Activated CD4-positive, alpha-beta T cell treated with anti-CD3 and anti-CD28 coated beads, Interleukin-2, amount 10 ng/mL, durations not matched to agents 7 days and 5 days (primary cell): ENCODE data around the gene ATP8B3. TPM values are rescaled to one million over a fixed set of nuclear protein-coding genes. Genes with fewer than 3 reads are reported as not detected.
A peak's percentile ranks its signal among the peaks of the same experiment; 100 is the strongest.

ENCODE experiments used
- CTCF ChIA-PET: fragments of 350-600 bp; sonication (Branson Sonifier 250); formaldehyde crosslinking; loops from one replicate; lab custom pipeline; 2021; ENCODE audit warnings: antibody characterized with exemption; lab: Charles Lee
- POLR2A ChIA-PET: fragments of 350-600 bp; sonication (Branson Sonifier 250); formaldehyde crosslinking; loops from one replicate; lab custom pipeline; 2021; ENCODE audit warnings: antibody characterized with exemption; lab: Charles Lee
- DNase-seq: peaks from one replicate; pipeline ENCODE4 v3.0.0-alpha.2; 2020
- H3K27ac Mint-ChIP-seq: one replicate; pipeline ENCODE4 v1.8.0; 2021; ENCODE audit warnings: mild to moderate bottlenecking, moderate library complexity, mixed read lengths
- H3K27me3 Mint-ChIP-seq: one replicate; pipeline ENCODE4 v1.8.0; 2021; ENCODE audit warnings: mixed read lengths
- H3K36me3 Mint-ChIP-seq: one replicate; pipeline ENCODE4 v1.8.0; 2021; ENCODE audit warnings: low read depth, mixed read lengths
- H3K4me1 Mint-ChIP-seq: one replicate; pipeline ENCODE4 v1.8.0; 2021; ENCODE audit warnings: mixed read lengths
- H3K4me3 Mint-ChIP-seq: one replicate; pipeline ENCODE4 v1.8.0; 2021; ENCODE audit warnings: mild to moderate bottlenecking, moderate library complexity, mixed read lengths
- H3K9me3 Mint-ChIP-seq: one replicate; pipeline ENCODE4 v1.8.0; 2021; ENCODE audit warnings: mixed read lengths
- total RNA-seq, 2 experiments: library from RNA; stranded (reverse); gene quantifications; one replicate each; pipeline ENCODE4 v1.2.3, GENCODE V29; 2021

ATP8B3 gene
- total RNA-seq, 2 experiments from 2014 or later = 22.2 to 28.8 TPM

DNA sequence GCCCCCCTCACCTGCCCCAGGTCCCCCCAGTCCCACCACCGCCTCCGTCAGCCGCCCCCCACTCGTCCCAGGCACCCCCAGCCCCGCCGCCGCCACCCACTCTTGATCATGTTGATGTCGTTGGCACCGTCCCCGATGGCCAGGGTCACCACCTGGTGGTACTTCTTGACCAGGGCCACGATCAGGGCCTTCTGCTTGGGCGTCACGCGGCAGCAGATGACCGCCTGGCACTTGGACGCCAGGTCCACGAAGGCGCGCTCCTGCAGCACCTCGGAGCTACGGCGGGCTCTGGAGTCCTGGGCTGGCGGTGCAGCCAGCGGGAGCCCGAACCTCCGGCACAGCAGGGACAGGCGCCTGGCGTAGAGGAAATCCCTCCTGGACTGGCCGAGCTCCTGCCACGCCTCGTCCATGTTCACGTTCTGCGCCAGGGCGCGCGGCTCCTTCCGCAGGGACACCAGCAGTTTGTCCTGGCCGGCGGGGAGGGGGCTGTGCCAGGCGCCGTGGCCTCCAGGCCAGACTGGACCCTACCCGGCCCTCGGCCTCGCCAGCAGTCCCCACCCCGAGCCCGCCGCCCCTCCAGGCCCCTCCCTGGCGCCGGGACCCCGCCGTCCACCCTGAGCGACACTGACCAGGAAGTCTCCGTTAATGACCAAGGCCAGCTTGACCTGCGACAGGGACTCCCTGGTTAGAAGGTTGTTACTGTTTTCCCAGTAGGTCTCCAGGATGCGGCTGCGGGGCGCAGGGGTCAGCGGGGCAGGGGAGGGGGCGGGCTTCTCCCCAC is 22.6 kb downstream of the ATP8B3 start:
- Mint-ChIP-seq H3K36me3 (no peaks in the 10 kb centered on the region), H3K4me1 (peaks cover 1% of the 10 kb centered on the region), H3K9me3 (no peaks in the 10 kb centered on the region), H3K27me3 (peaks cover 3% of the 10 kb centered on the region), H3K27ac (no peak overlapping the region), H3K4me3 (no peak overlapping the region)
- ChIA-PET CTCF (interaction anchor here (1.0 kb wide), 1 partner anchor 37 kb away, joined by 4 read pairs; no protein-coding TSS in a partner anchor), POLR2A (no interaction called here)
- no peak for DNase-seq

DNA sequence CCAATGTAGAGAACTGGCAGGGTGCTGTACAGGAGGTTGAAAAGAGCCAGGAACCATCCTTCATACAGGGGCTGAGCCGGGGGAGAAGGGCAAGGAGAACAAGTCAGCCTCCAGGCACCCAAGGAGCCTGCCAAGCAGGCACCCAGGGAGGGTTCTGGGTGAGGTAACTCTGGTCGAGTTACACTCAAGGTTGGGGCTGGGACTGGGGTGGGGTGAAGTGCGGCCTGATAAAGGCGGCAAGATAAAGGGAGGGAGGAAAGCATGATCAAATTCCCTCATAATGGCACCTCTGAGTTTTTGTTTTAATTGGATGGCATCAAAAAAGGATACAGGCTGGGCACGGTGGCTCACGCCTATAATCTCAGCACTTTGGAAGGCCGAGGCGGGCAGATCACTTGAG is 25.0 kb downstream of the ATP8B3 start:
- H3K27me3 Mint-ChIP-seq = peaks cover 8% of the 10 kb centered on the region
- H3K4me1 Mint-ChIP-seq = no peaks in the 10 kb centered on the region
- no peaks in the 10 kb centered on the region for H3K9me3 Mint-ChIP-seq
- H3K27ac Mint-ChIP-seq = no peak overlapping the region
- H3K36me3 Mint-ChIP-seq = no peaks in the 10 kb centered on the region
- no peak for DNase-seq
- H3K4me3 Mint-ChIP-seq = no peak overlapping the region
- POLR2A ChIA-PET = no interaction called here
- CTCF ChIA-PET = no interaction called here

DNA sequence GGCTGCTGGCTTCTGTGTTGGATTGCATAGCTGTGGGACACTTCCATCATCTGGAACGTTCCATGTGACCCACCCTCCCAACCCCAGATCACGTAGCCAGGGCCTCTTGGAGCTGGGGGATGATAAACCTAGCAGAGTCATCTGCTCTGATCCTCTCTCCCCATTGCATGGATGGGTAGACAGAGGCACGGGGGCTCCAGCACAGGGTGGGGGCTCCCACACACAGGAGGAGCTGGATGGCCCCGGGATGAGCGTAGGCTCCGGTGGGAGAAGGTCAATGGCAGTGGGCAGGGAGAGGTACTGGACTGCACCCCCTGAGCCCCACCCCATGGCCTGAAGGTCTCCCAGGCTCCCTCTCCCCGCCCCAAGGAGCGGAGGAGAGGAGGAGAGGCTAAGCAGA is 25.4 kb downstream of the ATP8B3 start:
- Mint-ChIP-seq H3K4me1 (no peaks in the 10 kb centered on the region), H3K4me3 (no peak overlapping the region), H3K36me3 (no peaks in the 10 kb centered on the region), H3K9me3 (no peaks in the 10 kb centered on the region), H3K27me3 (peaks cover 8% of the 10 kb centered on the region), H3K27ac (no peak overlapping the region)
- CTCF ChIA-PET = no interaction called here
- no peak for DNase-seq
- POLR2A ChIA-PET = no interaction called here

DNA sequence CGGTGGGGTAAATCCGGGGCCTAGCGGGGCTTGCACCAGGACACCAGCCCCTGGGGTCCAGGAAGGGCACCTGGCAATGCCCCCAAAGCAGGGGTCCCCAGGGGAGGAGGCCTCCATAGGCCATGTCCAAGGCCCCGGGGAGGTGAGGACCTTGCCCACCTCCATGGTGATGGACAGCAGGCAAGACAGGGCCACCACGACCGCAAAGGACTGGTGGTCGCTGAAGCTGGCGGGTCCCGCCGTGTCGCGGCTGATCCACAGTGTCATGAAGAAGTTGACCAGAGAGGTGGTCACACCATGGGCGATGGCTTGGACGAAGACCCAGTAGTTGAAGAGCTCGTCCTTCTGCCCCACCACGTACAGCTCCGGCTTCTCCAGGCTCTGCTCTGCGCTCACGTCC is 26.8 kb downstream of the ATP8B3 start:
- no peak overlapping the region for H3K27ac Mint-ChIP-seq
- no peaks in the 10 kb centered on the region for H3K36me3 Mint-ChIP-seq
- H3K27me3 Mint-ChIP-seq = peaks cover 14% of the 10 kb centered on the region
- ChIA-PET CTCF (no interaction called here), POLR2A (no interaction called here)
- no peak for DNase-seq
- H3K4me3 Mint-ChIP-seq = no peak overlapping the region
- no peaks in the 10 kb centered on the region for H3K4me1 Mint-ChIP-seq
- no peaks in the 10 kb centered on the region for H3K9me3 Mint-ChIP-seq

DNA sequence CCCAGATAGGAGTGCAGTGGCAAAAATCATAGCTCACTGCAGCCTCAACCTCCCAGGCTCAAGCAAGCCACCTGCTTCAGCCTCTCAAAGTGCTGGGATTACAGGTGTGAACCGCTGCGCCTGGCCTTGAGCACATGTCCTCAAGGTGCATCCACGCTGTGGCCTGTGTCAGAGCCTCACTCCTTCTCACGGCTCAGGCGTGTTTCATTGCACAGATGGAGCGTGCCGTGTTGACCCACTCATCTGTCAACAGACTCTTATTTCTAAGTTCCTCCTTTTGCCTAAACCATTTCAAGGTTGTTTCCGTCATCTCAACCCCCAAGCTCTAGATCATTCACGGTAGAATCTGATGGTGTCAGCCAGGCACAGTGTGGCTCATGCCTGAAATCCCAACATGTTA is 28.2 kb downstream of the ATP8B3 start:
- no peak overlapping the region for H3K27ac Mint-ChIP-seq
- no peaks in the 10 kb centered on the region for H3K4me1 Mint-ChIP-seq
- peaks cover 25% of the 10 kb centered on the region for H3K27me3 Mint-ChIP-seq
- POLR2A ChIA-PET = no interaction called here
- H3K9me3 Mint-ChIP-seq = no peaks in the 10 kb centered on the region
- no peak for DNase-seq
- no peak overlapping the region for H3K4me3 Mint-ChIP-seq
- no peaks in the 10 kb centered on the region for H3K36me3 Mint-ChIP-seq
- CTCF ChIA-PET = interaction anchor here (0.6 to 2.0 kb wide), 3 partner anchors 13 to 183 kb away, joined by 3 to 8 read pairs (median 3); no protein-coding TSS in a partner anchor

DNA sequence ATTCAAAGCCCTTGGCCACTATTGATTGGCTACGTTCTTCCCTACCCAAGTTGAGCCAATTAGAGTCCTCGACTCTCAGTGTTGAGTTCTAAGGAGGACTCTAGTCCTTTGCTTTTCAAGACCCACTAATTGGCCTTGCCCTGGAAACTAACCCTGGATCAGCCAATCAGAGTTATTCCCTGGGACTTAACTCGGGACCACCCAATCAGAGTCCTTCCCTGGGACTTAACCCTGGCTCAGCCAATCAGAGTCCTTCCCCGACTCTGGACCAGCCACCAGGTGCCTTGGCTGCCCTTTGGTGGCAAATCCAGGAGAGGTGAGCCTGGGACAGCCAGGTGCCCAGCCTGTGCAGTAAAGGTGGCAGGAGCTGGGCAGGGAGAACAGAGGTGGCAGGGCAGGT is 28.7 kb downstream of the ATP8B3 start:
- Mint-ChIP-seq H3K9me3 (no peaks in the 10 kb centered on the region), H3K4me3 (no peak overlapping the region), H3K27ac (no peak overlapping the region), H3K4me1 (no peaks in the 10 kb centered on the region), H3K36me3 (no peaks in the 10 kb centered on the region), H3K27me3 (peaks cover 29% of the 10 kb centered on the region)
- ChIA-PET CTCF (interaction anchor here (0.9 to 2.0 kb wide), 5 partner anchors 11 to 111 kb away, joined by 3 to 8 read pairs (median 3); no protein-coding TSS in a partner anchor), POLR2A (no interaction called here)
- DNase-seq = no peak

DNA sequence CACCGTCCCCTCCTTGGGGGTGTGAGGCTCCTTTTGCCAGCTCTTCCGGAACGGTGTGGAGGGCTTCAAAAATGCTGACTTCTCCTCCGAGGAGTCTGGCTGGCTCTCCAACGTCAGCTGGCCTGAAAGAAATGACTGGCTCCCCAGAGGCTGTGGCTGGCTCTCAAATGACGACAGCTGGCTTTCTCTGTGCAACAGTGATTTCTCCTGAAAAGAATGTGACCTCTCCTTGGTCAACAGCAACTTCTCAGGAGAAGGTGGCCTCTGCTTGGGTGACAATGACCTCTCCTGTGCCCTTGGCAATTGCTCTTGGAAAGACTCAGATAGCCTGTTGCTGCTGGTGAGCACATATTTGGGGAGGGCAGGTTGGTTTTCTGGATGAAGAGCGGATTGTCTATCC is 29.6 kb downstream of the ATP8B3 start:
- POLR2A ChIA-PET = no interaction called here
- H3K27me3 Mint-ChIP-seq = peaks cover 32% of the 10 kb centered on the region

DNA sequence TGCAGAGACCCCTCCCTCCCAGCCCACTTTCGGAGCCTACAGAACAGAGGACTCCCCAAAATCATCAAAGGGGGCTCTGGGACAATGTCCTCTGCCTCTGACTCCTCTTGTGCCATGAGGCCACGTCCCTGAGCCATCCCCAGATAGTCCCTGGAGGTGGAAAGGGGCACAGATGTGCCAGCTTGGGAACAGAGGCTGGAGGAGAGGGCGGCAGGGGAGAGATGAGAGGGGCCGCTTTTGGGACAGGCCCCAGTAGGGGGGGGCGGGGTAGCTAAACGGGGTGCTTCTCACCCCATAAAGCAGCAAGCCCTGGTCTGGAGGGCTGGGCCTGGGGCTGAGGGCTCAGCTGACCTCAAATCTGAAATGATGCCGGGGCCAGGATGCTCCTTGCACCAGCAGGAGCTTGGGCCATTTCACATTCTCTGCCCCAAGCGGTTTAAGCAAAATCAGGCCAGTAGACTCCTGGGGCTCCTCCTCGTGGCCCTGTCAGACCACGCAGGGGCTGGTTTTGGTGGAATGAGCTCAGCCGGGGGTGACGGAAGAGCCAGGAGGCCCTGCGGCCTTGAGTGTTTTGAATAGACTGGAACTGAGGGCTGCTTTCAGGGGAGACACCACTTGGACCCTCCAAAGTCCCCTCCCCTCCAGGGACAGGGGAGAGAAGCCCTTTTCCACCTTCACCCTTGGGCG is 31.7 kb downstream of the ATP8B3 start:
- ChIA-PET CTCF (no interaction called here), POLR2A (no interaction called here)
- Mint-ChIP-seq H3K4me1 (no peaks in the 10 kb centered on the region), H3K9me3 (no peaks in the 10 kb centered on the region), H3K4me3 (no peak overlapping the region), H3K36me3 (peaks cover 2% of the 10 kb centered on the region), H3K27me3 (peaks cover 40% of the 10 kb centered on the region), H3K27ac (no peak overlapping the region)
- no peak for DNase-seq

More for the DNA sequence above, 29.6 kb downstream of the ATP8B3 start:
- Mint-ChIP-seq H3K36me3 (no peaks in the 10 kb centered on the region), H3K4me1 (no peaks in the 10 kb centered on the region), H3K27ac (no peak overlapping the region), H3K4me3 (no peak overlapping the region), H3K9me3 (no peaks in the 10 kb centered on the region)
- CTCF ChIA-PET = interaction anchor here (0.9 to 2.0 kb wide), 5 partner anchors 12 to 236 kb away, joined by 3 to 8 read pairs (median 3); no protein-coding TSS in a partner anchor
- no peak for DNase-seq

DNA sequence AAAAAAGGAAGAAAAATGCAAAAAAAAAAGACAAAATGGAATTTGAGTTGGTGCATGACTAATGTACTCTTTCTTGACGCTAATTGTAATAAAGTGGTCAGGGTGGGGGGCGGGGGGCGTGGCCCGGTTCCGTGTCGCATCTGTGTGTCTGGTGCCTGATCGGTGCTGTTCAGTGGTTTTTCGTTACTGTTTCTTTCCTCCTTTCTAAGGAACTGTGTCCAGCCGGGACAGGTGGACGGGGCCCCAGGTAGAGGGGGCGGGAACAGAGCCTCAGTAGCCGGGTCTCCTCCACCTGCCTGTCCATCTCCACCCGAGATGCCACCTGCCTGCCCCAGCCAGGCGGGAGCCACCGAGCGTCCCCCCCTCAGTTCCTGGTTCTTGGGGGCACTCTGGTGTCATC is 32.5 kb downstream of the ATP8B3 start:
- no peaks in the 10 kb centered on the region for H3K9me3 Mint-ChIP-seq
- CTCF ChIA-PET = no interaction called here

DNA sequence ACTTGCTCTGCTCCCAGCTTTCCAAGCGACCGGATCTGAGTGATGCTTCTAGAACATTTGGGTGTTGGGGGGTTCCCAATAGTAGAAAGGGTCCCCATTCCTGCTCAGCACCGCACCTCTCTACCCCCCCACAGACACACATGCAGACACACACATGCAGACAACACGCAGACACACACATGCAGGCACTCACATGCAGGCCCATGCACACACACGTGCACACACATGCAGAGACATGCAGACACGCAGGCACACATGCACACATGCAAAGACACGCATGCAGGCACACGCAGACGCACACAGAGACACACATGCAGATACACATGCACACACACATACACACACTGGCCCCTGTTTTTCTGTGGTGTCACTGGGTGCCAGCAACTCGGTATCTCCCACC is 34.9 kb downstream of the ATP8B3 start:
- Mint-ChIP-seq H3K9me3 (no peaks in the 10 kb centered on the region), H3K4me1 (no peaks in the 10 kb centered on the region), H3K27me3 (peaks cover 53% of the 10 kb centered on the region), H3K4me3 (no peak overlapping the region), H3K36me3 (peaks cover 2% of the 10 kb centered on the region), H3K27ac (peak overlapping the region; percentile 50)
- DNase-seq = no peak
- ChIA-PET POLR2A (no interaction called here), CTCF (no interaction called here)

More for the DNA sequence above, 32.5 kb downstream of the ATP8B3 start:
- no peak for DNase-seq
- H3K4me3 Mint-ChIP-seq = no peak overlapping the region
- peaks cover 2% of the 10 kb centered on the region for H3K36me3 Mint-ChIP-seq
- no peak overlapping the region for H3K27ac Mint-ChIP-seq
- no peaks in the 10 kb centered on the region for H3K4me1 Mint-ChIP-seq
- POLR2A ChIA-PET = no interaction called here
- peaks cover 43% of the 10 kb centered on the region for H3K27me3 Mint-ChIP-seq

DNA sequence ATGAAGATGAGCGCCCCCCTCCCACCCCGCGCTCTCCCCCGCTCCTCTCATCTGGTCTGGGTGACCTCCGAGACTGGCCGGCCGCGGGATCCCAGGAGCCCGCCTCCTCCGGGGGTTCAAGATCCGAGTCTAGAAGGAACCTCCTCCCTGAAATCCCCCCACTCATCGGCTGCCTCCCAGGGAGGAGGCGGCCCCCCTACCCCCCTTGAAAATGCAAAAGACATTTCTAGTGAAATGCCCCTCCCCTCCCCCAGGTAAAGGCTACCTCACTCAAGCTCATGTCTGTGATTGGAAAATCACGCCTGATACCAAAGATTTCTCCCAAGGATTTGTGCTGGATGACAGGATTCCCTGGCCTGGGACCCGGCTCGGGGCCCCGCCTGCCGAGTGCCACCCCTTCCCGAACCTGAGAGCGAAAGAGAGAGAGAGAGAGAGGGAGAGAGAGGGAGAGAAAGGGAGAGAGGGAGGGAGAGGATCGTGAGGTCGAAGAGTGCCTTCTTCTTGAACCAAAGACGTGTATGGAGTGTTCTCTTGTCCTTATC is 35.4 kb downstream of the ATP8B3 start:
- Mint-ChIP-seq H3K27ac (no peak overlapping the region), H3K4me3 (no peak overlapping the region), H3K36me3 (peaks cover 2% of the 10 kb centered on the region), H3K9me3 (no peaks in the 10 kb centered on the region), H3K4me1 (no peaks in the 10 kb centered on the region), H3K27me3 (peaks cover 53% of the 10 kb centered on the region)
- ChIA-PET POLR2A (no interaction called here), CTCF (no interaction called here)
- no peak for DNase-seq

DNA sequence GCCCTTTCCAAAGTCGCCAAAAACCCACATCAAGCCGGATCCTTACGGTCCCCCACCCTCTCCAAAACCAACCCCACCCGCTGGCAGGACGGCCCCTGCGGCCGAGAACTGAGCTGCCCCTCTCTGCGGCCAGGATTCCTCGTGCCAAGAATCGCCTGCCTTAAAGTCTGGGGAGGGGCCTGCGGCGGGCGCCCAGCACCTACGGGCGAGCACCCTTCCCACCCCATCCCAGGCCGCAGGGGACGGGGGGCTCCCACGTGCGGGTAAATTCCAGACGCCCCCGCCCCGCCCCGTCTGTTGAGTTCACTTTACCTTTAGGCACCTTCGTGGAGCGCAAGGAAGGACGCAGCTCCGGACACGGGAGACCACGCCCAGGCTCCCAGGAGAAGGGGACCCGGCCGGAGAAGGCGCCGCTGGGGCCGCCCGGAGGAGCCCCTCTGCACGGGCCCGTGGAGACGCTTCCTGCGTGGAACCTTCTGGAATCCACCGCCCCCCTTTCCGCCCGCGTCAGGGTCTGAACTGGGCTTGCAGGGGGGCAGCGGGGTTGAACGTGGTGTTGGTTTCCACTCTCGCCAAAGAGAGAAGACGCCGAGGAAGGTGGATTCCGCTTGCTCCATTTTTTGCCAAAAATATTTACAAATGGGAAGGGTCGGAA is 36.0 kb downstream of the ATP8B3 start:
- peaks cover 2% of the 10 kb centered on the region for H3K36me3 Mint-ChIP-seq
- no peak for DNase-seq
- H3K27ac Mint-ChIP-seq = no peak overlapping the region
- POLR2A ChIA-PET = no interaction called here
- H3K4me3 Mint-ChIP-seq = no peak overlapping the region
- H3K9me3 Mint-ChIP-seq = peaks cover 5% of the 10 kb centered on the region
- no peaks in the 10 kb centered on the region for H3K4me1 Mint-ChIP-seq
- CTCF ChIA-PET = no interaction called here
- H3K27me3 Mint-ChIP-seq = peaks cover 57% of the 10 kb centered on the region
